ENCODE data around the gene GPRIN2. TPM values are rescaled to one million over a fixed set of nuclear protein-coding genes. Genes with fewer than 3 reads are reported as not detected.

Gene GPRIN2
- total and polyA plus RNA-seq, 2 donors from 2014 or later, result 8.5 to 12.6 TPM

DNA sequence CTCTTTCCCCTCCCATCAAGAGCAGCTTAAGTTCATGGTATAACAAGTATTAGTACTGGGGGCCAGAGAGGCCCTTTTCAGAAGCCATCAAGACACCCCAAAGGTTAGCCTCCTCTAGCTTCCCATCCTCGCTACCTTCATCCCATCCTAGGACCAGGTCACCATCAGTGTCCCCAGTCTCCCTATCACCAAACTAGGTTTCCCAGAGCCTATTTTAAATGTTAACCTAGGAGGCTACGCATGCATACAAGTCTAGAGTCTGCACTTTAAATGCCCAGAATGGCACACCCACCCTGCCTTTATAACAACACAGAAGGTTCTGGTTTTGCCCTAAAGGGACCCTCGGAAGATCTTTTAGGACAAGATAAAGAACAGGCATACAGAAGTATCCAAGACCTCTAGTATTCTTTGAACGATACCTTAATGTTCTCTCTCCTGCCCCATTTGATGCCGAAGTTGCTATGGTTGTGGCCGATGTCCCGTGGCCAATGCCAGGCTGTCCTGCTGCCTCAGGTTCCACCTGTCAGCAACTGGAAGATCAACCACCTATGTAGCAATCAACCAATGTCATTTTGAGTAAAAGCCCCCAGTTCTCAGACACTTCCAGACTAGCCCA, 2.2 kb downstream of the GPRIN2 start:
- no peak overlapping the region for H3K4me3 ChIP-seq (ENCODE audit: low read length in 3 of 3)

DNA sequence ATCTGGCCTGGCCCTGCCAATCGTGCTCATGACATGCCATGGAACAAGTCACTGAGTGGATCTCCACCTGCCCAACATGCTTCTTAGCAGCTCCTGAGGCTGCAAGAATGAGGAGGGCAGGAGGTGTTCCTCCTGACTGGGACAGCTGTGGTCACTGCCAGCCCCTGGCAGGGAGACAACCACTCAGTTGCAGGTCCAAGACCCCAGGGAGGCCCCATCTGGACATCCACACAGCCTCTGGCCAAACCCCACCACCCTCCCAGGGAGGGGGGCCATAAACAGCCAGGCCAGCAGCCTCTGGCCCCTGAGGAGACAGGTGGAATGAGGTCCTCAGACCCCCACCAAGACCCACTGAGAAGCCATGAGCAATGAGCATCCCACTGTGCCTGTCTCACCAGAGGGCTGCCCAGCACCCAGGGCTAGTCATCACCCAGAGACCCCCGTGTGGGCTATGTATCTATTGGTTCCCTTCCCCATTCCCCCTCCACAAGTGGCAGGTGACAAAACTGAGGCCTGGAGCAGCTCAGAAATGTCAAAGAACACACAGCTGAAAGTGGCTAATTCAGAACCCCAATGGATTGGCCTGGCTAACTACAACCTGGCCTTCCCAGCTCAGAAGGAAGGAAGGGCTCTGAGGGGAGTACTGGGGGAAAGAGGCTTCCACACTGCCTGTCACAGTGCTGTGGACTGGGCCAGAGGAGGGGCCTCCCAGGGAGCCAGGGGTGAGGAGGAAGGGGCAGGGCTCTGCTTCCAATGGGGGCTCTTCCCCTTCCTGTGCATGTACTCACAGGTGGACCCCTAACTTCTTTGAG, 3.0 kb downstream of the GPRIN2 start:
- no peak overlapping the region for H3K27ac ChIP-seq (ENCODE audit: low read depth in 2 of 2, low read length in 2 of 2)
- TF ChIP-seq, protein P1, sequence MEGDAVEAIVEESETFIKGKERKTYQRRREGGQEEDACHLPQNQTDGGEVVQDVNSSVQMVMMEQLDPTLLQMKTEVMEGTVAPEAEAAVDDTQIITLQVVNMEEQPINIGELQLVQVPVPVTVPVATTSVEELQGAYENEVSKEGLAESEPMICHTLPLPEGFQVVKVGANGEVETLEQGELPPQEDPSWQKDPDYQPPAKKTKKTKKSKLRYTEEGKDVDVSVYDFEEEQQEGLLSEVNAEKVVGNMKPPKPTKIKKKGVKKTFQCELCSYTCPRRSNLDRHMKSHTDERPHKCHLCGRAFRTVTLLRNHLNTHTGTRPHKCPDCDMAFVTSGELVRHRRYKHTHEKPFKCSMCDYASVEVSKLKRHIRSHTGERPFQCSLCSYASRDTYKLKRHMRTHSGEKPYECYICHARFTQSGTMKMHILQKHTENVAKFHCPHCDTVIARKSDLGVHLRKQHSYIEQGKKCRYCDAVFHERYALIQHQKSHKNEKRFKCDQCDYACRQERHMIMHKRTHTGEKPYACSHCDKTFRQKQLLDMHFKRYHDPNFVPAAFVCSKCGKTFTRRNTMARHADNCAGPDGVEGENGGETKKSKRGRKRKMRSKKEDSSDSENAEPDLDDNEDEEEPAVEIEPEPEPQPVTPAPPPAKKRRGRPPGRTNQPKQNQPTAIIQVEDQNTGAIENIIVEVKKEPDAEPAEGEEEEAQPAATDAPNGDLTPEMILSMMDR (IDR thresholded peaks at IDR 0.05; ENCODE audit: borderline replicate concordance, extremely low read depth, insufficient read depth), result no peak
- H3K9ac ChIP-seq (ENCODE audit: low read length in 3 of 3), result no peak overlapping the region
- FAIRE-seq (no peak), DNase-seq (peak in 2 of 5 donors; percentile 60 to 81)
- H3K4me3 ChIP-seq (ENCODE audit: low read length in 3 of 3), result no peak overlapping the region
- H3K36me3 ChIP-seq (ENCODE audit: control insufficient read depth in 2 of 3, insufficient read depth in 3 of 3, low read length in 3 of 3), result no peaks in the 10 kb centered on the region
- H3K9me3 ChIP-seq (ENCODE audit: control insufficient read depth in 2 of 3, insufficient read depth in 1 of 3, low read length in 3 of 3), result no peaks in the 10 kb centered on the region
- peaks cover 0 to 2% (median 0%) of the 10 kb centered on the region in 3 donors for H3K4me1 ChIP-seq (ENCODE audit: control insufficient read depth in 2 of 3, insufficient read depth in 2 of 3, low read depth in 1 of 3, low read length in 3 of 3)
- intact Hi-C loops (cut with DNase I), result no loop called here
- H3K27me3 ChIP-seq (ENCODE audit: control insufficient read depth, insufficient read depth, low read length), result no peaks in the 10 kb centered on the region

More for the DNA sequence above, 2.2 kb downstream of the GPRIN2 start:
- TF ChIP-seq, protein P1 (IDR thresholded peaks at IDR 0.05; ENCODE audit: borderline replicate concordance, extremely low read depth, insufficient read depth), result no peak
- DNase-seq (peak in 1 of 5 donors; percentile 30), FAIRE-seq (no peak)
- Histone ChIP-seq H3K4me1 (ENCODE audit: control insufficient read depth in 2 of 3, insufficient read depth in 2 of 3, low read depth in 1 of 3, low read length in 3 of 3) (peaks cover 0 to 2% (median 0%) of the 10 kb centered on the region in 3 donors), H3K36me3 (ENCODE audit: control insufficient read depth in 2 of 3, insufficient read depth in 3 of 3, low read length in 3 of 3) (no peaks in the 10 kb centered on the region), H3K27ac (ENCODE audit: low read depth in 2 of 2, low read length in 2 of 2) (no peak overlapping the region), H3K9me3 (ENCODE audit: control insufficient read depth in 2 of 3, insufficient read depth in 1 of 3, low read length in 3 of 3) (no peaks in the 10 kb centered on the region), H3K27me3 (ENCODE audit: control insufficient read depth, insufficient read depth, low read length) (no peaks in the 10 kb centered on the region), H3K9ac (ENCODE audit: low read length in 3 of 3) (no peak overlapping the region)
- intact Hi-C loops (cut with DNase I), result no loop called here

DNA sequence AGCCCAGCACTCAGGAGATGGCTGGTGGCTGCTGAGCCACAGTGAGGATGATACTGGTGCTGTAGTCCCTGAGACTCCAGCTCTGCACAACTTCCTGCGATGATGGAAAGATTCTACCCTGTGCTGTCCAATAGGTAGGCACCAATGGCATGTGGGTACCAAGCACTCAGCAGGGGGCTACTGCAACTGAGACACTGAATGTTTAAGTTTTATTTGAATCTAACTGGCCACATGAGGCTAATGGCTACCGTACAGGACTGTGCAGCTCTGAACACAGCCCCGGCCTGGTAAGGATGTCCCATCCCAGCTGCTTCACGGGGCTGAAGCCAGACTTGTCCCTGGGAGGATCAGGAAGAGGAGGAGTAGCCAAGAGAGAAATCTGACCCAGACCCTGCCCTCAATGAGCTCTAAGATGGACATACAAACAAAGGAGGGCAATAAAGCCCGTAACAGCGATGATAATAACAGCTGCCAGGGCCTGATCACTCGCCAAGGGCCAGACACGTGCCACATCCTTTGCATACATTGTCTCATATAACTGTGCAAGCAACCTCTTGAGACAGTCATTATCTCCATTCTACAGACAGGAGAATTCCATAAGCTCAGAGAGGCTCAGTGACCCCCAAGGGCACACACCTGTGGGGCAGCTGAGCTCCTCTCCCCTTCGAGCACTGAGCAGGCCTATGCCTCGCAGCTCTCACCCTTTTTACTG, 3.8 kb downstream of the GPRIN2 start:
- no peak for FAIRE-seq
- Histone ChIP-seq H3K4me3 (ENCODE audit: low read length in 3 of 3) (no peak overlapping the region), H3K27me3 (ENCODE audit: control insufficient read depth, insufficient read depth, low read length) (no peaks in the 10 kb centered on the region), H3K27ac (ENCODE audit: low read depth in 2 of 2, low read length in 2 of 2) (no peak overlapping the region), H3K9ac (ENCODE audit: low read length in 3 of 3) (no peak overlapping the region), H3K9me3 (ENCODE audit: control insufficient read depth in 2 of 3, insufficient read depth in 1 of 3, low read length in 3 of 3) (no peaks in the 10 kb centered on the region), H3K4me1 (ENCODE audit: control insufficient read depth in 2 of 3, insufficient read depth in 2 of 3, low read depth in 1 of 3, low read length in 3 of 3) (peaks cover 0 to 2% (median 0%) of the 10 kb centered on the region in 3 donors), H3K36me3 (ENCODE audit: control insufficient read depth in 2 of 3, insufficient read depth in 3 of 3, low read length in 3 of 3) (no peaks in the 10 kb centered on the region)
- intact Hi-C loops (cut with DNase I), result no loop called here
- TF ChIP-seq, protein P1 (IDR thresholded peaks at IDR 0.05; ENCODE audit: borderline replicate concordance, extremely low read depth, insufficient read depth), result no peak
- DNase-seq, result peak in 2 of 5 donors; percentile 60 to 63
